LNCAP (cell line): ENCODE results near the gene HDAC9.

Source experiments
- TF ChIP-seq, protein P1 (sequence below): fragments of 450-650 bp; IDR thresholded peaks from 2 replicates; pipeline ENCODE4 v1.5.1; 2017; ENCODE audit warnings: mild to moderate bottlenecking

The HDAC9 gene

GRCh38 chr7:18843979-18844378 lies 348.4 kb downstream of the HDAC9 start:
- TF ChIP-seq, protein P1, sequence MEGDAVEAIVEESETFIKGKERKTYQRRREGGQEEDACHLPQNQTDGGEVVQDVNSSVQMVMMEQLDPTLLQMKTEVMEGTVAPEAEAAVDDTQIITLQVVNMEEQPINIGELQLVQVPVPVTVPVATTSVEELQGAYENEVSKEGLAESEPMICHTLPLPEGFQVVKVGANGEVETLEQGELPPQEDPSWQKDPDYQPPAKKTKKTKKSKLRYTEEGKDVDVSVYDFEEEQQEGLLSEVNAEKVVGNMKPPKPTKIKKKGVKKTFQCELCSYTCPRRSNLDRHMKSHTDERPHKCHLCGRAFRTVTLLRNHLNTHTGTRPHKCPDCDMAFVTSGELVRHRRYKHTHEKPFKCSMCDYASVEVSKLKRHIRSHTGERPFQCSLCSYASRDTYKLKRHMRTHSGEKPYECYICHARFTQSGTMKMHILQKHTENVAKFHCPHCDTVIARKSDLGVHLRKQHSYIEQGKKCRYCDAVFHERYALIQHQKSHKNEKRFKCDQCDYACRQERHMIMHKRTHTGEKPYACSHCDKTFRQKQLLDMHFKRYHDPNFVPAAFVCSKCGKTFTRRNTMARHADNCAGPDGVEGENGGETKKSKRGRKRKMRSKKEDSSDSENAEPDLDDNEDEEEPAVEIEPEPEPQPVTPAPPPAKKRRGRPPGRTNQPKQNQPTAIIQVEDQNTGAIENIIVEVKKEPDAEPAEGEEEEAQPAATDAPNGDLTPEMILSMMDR, result no peak

DNA sequence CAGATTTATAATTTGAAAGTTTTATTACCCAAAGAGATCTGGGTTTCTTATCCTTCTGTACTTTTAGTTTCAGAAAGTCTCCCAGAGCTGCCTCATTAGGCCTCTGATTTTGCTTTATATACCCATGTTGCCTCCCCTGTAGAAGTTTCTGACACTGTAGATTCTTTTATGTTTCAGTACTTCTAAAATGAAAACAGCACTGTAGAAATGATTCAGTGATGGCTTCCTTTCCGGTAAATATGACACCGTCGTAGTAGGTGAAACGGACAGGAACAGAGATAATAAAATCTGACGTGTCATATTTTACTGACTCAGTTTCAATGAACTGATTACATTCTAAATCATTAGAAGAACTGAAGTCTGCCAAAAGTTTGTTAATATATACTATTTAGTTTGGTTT lies 349.2 kb downstream of the HDAC9 start:
- TF ChIP-seq, protein P1, result no peak

DNA sequence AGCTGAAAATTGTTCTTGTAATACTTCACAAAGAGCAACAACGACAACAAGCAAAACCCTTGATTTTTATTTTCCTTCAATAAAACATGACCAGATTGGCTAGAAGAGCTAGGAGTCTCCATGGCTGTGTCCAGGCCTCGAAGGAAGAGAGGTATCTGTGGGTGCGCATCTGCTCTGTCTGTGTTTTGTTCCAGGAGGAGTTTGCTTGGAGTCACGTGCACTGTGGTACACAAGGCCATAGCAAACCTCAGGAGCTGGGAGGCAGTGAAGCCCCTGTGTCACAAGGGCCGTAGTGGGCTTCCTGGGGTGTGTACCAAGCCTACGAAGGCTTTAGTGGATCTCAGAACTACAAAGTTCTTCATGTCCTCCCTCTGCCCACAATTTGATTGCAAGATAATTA lies 350.2 kb downstream of the HDAC9 start:
- TF ChIP-seq, protein P1, result no peak

DNA sequence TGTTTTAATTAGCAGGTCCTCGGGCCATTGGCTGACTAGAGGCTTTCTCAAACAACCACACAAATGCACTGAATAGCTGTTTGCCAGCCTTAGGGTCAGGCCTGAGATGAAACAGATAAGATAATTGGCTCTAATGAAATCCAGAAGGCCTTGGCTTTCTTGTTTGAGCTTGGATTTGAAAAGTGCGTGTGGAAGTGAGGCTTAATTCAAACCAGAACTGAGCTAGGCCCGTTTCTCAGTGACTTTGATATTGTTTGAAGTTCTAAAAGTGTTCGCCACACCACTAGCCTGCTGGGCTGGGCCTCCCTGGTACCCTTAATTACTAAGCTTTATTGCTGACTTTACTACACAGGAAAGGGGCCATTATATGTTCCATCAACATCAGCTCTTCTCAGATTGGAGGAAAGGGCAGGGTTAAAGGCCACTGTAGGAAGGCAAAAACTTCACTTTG lies 351.2 kb downstream of the HDAC9 start:
- TF ChIP-seq, protein P1, result no peak

- TF ChIP-seq, protein P1, result no peak
Observed at GRCh38 chr7:18849130-18849529, 353.6 kb downstream of the HDAC9 start.

DNA sequence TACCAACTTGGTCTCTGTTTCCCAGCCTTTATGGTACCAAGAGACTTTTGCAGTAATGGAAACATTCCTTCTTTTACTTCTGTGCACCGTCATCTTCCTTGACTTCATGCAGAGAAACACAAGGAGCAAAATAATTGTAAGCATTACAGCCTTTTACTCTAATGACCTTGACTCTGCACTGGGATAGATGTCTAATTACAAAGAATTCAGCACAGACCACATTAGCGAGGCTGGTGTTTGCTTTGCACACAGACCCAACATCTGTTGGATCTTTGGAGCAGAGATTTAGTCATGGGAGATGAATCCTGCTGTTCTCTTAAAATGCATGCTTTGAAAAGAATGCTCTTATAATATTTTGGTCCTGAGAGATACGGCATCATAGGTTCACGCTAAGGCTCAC lies 360.2 kb downstream of the HDAC9 start:
- TF ChIP-seq, protein P1, result no peak

DNA sequence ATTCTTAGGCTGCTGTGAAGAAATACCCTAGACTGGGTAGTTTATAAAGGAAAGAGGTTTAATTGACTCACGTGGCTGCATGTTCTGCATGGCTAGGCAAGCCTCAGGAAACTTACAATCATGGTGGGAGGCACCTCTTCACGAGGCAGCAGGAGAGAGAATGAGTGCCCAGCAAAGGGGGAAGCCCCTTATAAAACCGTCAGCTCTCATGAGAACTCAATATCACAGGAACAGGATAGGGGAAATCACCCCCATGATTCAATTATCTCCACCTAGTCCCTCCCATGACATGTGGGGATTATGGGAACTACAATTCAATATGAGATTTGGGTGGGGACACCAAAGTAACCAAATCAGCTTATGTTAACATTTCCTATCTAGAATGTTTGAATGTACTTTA lies 362.7 kb downstream of the HDAC9 start:
- TF ChIP-seq, protein P1, result no peak

DNA sequence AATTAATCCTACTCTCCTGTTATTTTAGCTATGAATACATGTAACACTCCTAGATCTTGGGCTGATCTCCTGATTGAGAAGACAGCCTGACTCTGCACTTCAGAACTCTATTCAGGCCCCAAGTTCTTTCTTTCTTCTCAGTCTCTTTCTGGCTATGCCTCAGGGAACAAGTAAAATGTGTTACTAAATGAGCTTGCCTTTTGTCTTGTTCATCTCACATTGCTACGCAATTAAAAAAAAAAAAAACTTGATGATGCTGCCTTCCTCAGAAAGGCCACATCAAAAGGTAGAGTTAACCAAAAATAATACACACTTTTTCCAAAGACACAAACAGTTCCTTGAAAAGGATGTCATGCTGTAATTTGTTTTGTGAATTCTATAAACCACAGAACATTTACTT lies 363.8 kb downstream of the HDAC9 start:
- TF ChIP-seq, protein P1, result no peak
